ENCODE measurements around the gene INHBE. TPM values are rescaled to one million over a fixed set of nuclear protein-coding genes. Genes with fewer than 3 reads are reported as not detected.

Gene INHBE
- total and polyA plus RNA-seq, 2 of the 8 experiments (the other 6 are each of a cell fraction or from before 2014, with no cell fraction given), result 10.2 to 18.8 TPM

DNA sequence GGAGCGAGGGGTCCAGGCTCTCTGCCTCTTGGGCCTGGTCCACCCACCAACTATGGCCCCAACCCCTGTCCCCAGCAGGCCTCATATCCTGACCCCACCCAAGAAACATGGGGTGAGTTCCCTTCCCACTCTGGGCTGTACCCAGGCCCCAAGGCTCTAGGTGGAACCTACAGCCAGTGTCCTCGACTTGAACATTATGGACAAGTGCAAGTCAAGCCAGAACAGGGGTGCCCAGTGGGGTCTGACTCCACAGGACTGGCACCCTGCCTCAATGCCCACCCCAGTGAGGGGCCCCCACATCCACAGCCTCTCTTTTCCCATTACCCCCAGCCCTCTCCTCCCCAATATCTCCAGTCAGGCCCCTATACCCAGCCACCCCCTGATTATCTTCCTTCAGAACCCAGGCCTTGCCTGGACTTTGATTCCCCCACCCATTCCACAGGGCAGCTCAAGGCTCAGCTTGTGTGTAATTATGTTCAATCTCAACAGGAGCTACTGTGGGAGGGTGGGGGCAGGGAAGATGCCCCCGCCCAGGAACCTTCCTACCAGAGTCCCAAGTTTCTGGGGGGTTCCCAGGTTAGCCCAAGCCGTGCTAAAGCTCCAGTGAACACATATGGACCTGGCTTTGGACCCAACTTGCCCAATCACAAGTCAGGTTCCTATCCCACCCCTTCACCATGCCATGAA lies 16.0 kb downstream of the INHBE start (continued):
- TF ChIP-seq, protein P1, sequence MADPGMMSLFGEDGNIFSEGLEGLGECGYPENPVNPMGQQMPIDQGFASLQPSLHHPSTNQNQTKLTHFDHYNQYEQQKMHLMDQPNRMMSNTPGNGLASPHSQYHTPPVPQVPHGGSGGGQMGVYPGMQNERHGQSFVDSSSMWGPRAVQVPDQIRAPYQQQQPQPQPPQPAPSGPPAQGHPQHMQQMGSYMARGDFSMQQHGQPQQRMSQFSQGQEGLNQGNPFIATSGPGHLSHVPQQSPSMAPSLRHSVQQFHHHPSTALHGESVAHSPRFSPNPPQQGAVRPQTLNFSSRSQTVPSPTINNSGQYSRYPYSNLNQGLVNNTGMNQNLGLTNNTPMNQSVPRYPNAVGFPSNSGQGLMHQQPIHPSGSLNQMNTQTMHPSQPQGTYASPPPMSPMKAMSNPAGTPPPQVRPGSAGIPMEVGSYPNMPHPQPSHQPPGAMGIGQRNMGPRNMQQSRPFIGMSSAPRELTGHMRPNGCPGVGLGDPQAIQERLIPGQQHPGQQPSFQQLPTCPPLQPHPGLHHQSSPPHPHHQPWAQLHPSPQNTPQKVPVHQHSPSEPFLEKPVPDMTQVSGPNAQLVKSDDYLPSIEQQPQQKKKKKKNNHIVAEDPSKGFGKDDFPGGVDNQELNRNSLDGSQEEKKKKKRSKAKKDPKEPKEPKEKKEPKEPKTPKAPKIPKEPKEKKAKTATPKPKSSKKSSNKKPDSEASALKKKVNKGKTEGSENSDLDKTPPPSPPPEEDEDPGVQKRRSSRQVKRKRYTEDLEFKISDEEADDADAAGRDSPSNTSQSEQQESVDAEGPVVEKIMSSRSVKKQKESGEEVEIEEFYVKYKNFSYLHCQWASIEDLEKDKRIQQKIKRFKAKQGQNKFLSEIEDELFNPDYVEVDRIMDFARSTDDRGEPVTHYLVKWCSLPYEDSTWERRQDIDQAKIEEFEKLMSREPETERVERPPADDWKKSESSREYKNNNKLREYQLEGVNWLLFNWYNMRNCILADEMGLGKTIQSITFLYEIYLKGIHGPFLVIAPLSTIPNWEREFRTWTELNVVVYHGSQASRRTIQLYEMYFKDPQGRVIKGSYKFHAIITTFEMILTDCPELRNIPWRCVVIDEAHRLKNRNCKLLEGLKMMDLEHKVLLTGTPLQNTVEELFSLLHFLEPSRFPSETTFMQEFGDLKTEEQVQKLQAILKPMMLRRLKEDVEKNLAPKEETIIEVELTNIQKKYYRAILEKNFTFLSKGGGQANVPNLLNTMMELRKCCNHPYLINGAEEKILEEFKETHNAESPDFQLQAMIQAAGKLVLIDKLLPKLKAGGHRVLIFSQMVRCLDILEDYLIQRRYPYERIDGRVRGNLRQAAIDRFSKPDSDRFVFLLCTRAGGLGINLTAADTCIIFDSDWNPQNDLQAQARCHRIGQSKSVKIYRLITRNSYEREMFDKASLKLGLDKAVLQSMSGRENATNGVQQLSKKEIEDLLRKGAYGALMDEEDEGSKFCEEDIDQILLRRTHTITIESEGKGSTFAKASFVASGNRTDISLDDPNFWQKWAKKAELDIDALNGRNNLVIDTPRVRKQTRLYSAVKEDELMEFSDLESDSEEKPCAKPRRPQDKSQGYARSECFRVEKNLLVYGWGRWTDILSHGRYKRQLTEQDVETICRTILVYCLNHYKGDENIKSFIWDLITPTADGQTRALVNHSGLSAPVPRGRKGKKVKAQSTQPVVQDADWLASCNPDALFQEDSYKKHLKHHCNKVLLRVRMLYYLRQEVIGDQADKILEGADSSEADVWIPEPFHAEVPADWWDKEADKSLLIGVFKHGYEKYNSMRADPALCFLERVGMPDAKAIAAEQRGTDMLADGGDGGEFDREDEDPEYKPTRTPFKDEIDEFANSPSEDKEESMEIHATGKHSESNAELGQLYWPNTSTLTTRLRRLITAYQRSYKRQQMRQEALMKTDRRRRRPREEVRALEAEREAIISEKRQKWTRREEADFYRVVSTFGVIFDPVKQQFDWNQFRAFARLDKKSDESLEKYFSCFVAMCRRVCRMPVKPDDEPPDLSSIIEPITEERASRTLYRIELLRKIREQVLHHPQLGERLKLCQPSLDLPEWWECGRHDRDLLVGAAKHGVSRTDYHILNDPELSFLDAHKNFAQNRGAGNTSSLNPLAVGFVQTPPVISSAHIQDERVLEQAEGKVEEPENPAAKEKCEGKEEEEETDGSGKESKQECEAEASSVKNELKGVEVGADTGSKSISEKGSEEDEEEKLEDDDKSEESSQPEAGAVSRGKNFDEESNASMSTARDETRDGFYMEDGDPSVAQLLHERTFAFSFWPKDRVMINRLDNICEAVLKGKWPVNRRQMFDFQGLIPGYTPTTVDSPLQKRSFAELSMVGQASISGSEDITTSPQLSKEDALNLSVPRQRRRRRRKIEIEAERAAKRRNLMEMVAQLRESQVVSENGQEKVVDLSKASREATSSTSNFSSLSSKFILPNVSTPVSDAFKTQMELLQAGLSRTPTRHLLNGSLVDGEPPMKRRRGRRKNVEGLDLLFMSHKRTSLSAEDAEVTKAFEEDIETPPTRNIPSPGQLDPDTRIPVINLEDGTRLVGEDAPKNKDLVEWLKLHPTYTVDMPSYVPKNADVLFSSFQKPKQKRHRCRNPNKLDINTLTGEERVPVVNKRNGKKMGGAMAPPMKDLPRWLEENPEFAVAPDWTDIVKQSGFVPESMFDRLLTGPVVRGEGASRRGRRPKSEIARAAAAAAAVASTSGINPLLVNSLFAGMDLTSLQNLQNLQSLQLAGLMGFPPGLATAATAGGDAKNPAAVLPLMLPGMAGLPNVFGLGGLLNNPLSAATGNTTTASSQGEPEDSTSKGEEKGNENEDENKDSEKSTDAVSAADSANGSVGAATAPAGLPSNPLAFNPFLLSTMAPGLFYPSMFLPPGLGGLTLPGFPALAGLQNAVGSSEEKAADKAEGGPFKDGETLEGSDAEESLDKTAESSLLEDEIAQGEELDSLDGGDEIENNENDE (IDR thresholded peaks at IDR 0.05; ENCODE audit: insufficient replicate concordance, low read length), result no peak
- TF ChIP-seq POLR2A (IDR thresholded peaks at IDR 0.05; ENCODE audit: control extremely low read depth in 1 of 2, low read depth in 2 of 2, low read length in 2 of 2) (no peak), CREB1 (IDR thresholded peaks at IDR 0.05) (no peak), PHF8 (conservative IDR thresholded peaks at IDR 0.05; ENCODE audit: low read depth, low read length) (no peak), BACH1 (IDR thresholded peaks at IDR 0.05; ENCODE audit: low read length) (no peak), YY1 (IDR thresholded peaks at IDR 0.05; ENCODE audit: low read depth, low read length) (no peak), SAP30 (IDR thresholded peaks at IDR 0.05; ENCODE audit: insufficient read depth, insufficient replicate concordance, low read length) (no peak), TEAD4 (IDR thresholded peaks at IDR 0.05; ENCODE audit: low read depth, low read length) (no peak), EP300 (IDR thresholded peaks at IDR 0.05; ENCODE audit: borderline replicate concordance in 1 of 2, low read depth in 2 of 2, low read length in 2 of 2) (no peak)
